GM23248 (cell line): Measurements from ENCODE around the gene CARMIL1.

Experiments
- EZH2 ChIP-seq: fragments of 200-600 bp; sonication (generic); IDR thresholded peaks from 2 replicates; pipeline ENCODE4 v1.6.1; 2018; ENCODE audit warnings: antibody characterized with exemption, mild to moderate bottlenecking; ENCODE audit not compliant: insufficient read depth, poor library complexity, severe bottlenecking
- EZH2phosphoT487 ChIP-seq: fragments of 200-600 bp; sonication (generic); IDR thresholded peaks from 2 replicates; pipeline ENCODE4 v1.6.1; 2018; ENCODE audit warnings: antibody characterized with exemption, moderate library complexity, mild to moderate bottlenecking, low read depth; ENCODE audit not compliant: insufficient read depth

GRCh38 chr6:25418454-25419052, 139.4 kb downstream of the CARMIL1 start:
- TF ChIP-seq EZH2: no peak
- TF ChIP-seq EZH2phosphoT487: no peak
